AG08396 (cell line): ENCODE measurements around the gene PRMT3.
A peak's percentile ranks its signal among the peaks of the same experiment; 100 is the strongest.
"Not testable (repeated sequence)": the region's sequence is repeated elsewhere in the genome, so short reads cannot be mapped to it uniquely, and the experiment has no call there.

Experiments used
- DNase-seq: peaks from one replicate; pipeline ENCODE4 v3.0.0; 2012; ENCODE audit warnings: low spot score, mixed read lengths

PRMT3 gene

GRCh38 chr11:20387261-20388095 is at the start of gene PRMT3:
PRMT3 (plus strand) TSS chr11:20387716; CDS start chr11:20387747, 31 bp downstream.
- peak; percentile 98 for DNase-seq

GRCh38 chr11:20342347-20343141 is 45.0 kb upstream of the PRMT3 start:
- DNase-seq = no peak

- no peak for DNase-seq
These were observed 36.4 kb upstream of the PRMT3 start for GRCh38 chr11:20351136-20351535.

- DNase-seq = no peak
These were observed 35.7 kb upstream of the PRMT3 start for GRCh38 chr11:20351751-20352262.

- peak; percentile 53 for DNase-seq
These were observed 33.6 kb upstream of the PRMT3 start for GRCh38 chr11:20353829-20354434.

- DNase-seq = peak; percentile 57
These were observed 32.0 kb upstream of the PRMT3 start for GRCh38 chr11:20355221-20356219.

- DNase-seq = no peak
These were observed 30.4 kb upstream of the PRMT3 start for GRCh38 chr11:20357150-20357549.

GRCh38 chr11:20360650-20361049 is 26.9 kb upstream of the PRMT3 start:
- DNase-seq = no peak

GRCh38 chr11:20362481-20362880 is 25.0 kb upstream of the PRMT3 start:
- no peak for DNase-seq

GRCh38 chr11:20363149-20363499 is 24.4 kb upstream of the PRMT3 start:
- no peak for DNase-seq

GRCh38 chr11:20363500-20364340 is 23.8 kb upstream of the PRMT3 start, which contains the start of gene HTATIP2:
HTATIP2 (plus strand) TSS chr11:20363714; CDS start chr11:20364238, 524 bp downstream.
- peak; percentile 70 for DNase-seq

GRCh38 chr11:20364341-20364792 is 23.1 kb upstream of the PRMT3 start:
- DNase-seq = no peak

GRCh38 chr11:20365465-20365864 is 22.1 kb upstream of the PRMT3 start:
- not testable (repeated sequence) for DNase-seq

- peak; percentile 90 for DNase-seq
These were observed 20.1 kb upstream of the PRMT3 start for GRCh38 chr11:20367313-20367948.

GRCh38 chr11:20368438-20368837 is 19.1 kb upstream of the PRMT3 start:
- DNase-seq = no peak

- DNase-seq = no peak
These were observed 17.7 kb upstream of the PRMT3 start for GRCh38 chr11:20369826-20370225.

- no peak for DNase-seq
These were observed 15.4 kb upstream of the PRMT3 start for GRCh38 chr11:20372081-20372626.

GRCh38 chr11:20373147-20373546 is 14.4 kb upstream of the PRMT3 start:
- no peak for DNase-seq

GRCh38 chr11:20373568-20374209 is 13.8 kb upstream of the PRMT3 start:
- no peak for DNase-seq
